ENCODE data around the gene UBAC2. TPM values are rescaled to one million over a fixed set of nuclear protein-coding genes. Genes with fewer than 3 reads are reported as not detected.

The UBAC2 gene
- total RNA-seq, 1 experiment from 2014 or later = 103 TPM

DNA sequence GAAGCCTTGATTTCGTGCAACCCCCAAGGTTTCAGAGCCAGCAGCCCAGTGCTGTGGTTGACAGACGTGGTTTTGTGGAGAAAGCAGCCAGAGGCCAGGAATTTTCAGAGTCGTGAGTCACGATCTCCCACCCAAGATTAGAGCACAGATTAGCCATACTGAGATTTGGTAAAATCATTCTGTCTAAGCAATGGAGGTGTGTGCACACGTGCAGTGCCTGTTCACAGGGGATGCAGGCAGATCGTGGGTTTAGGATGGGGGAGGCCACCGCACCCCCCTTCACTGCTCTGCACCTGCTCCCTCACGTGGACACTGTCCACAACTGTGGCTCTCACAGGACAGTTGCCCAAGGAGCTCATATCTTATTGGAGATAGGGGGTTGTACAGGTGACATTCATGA, 153.2 kb downstream of the UBAC2 start:
- Histone ChIP-seq H3K27me3 (replicated peaks; ENCODE audit: control insufficient read depth, insufficient read depth, low read length) (no peaks in the 10 kb centered on the region), H3K4me1 (no peaks in the 10 kb centered on the region), H3K36me3 (ENCODE audit: control insufficient read depth, insufficient read depth, low read length) (peaks cover 9% of the 10 kb centered on the region), H3K9me3 (no peaks in the 10 kb centered on the region), H3K4me3 (ENCODE audit: low read depth, low read length) (no peak overlapping the region)
- Mint-ChIP-seq H3K36me3 (ENCODE audit: insufficient read depth, unreplicated experiment) (peaks cover 38% of the 10 kb centered on the region), H3K4me3 (ENCODE audit: unreplicated experiment) (no peak overlapping the region), H3K27ac (ENCODE audit: unreplicated experiment) (no peak overlapping the region), H3K4me1 (ENCODE audit: low read depth, unreplicated experiment) (peaks cover 7% of the 10 kb centered on the region), H3K9me3 (ENCODE audit: unreplicated experiment) (no peaks in the 10 kb centered on the region), H3K27me3 (ENCODE audit: insufficient read depth, unreplicated experiment) (no peaks in the 10 kb centered on the region)
- CTCF ChIA-PET = no interaction called here
- DNase-seq = no peak
- BruUV-seq (replicated peaks) = no TSS peak
- intact Hi-C loops (cut with micrococcal nuclease; ENCODE audit: unreplicated experiment) = no loop called here
- TF ChIP-seq, protein P1, sequence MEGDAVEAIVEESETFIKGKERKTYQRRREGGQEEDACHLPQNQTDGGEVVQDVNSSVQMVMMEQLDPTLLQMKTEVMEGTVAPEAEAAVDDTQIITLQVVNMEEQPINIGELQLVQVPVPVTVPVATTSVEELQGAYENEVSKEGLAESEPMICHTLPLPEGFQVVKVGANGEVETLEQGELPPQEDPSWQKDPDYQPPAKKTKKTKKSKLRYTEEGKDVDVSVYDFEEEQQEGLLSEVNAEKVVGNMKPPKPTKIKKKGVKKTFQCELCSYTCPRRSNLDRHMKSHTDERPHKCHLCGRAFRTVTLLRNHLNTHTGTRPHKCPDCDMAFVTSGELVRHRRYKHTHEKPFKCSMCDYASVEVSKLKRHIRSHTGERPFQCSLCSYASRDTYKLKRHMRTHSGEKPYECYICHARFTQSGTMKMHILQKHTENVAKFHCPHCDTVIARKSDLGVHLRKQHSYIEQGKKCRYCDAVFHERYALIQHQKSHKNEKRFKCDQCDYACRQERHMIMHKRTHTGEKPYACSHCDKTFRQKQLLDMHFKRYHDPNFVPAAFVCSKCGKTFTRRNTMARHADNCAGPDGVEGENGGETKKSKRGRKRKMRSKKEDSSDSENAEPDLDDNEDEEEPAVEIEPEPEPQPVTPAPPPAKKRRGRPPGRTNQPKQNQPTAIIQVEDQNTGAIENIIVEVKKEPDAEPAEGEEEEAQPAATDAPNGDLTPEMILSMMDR (IDR thresholded peaks at IDR 0.05; ENCODE audit: insufficient read depth in 1 of 2, low read depth in 1 of 2, low read length in 1 of 2, severe bottlenecking in 1 of 2, unreplicated experiment in 1 of 2) = no peak
- POLR2A ChIA-PET = interaction anchor here (0.6 kb wide), 1 partner anchor 18 kb away, joined by 3 read pairs; no protein-coding TSS in a partner anchor

DNA sequence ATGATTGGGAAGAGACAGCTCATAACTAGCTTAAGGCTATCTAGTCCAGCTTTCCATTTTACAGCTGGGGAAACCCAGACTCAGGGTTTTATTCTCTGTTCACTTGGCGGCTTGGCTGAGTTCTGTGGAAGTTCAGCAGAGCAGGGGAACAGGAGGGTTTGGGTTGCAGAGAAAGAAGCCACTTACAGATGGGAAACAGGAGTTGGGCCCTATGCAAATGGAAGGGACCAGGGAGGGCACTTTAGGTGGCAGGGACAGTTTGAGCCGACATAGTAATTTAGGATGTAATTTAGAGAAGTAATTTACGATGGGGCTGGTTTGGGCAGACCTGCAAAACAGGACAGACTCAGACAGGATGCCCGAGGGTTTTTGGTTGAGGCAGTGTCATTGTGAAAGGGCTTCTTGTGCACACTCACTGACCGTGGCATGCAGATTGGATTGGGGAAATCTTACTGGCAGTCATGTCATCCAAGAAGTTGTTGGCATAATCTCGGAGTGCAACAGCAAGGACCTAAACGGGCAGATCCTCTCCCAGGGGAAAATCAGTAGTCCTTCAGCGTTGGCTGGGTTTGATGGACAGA, 153.8 kb downstream of the UBAC2 start:
- BruUV-seq (replicated peaks) = no TSS peak
- Mint-ChIP-seq H3K4me3 (ENCODE audit: unreplicated experiment) (no peak overlapping the region), H3K27me3 (ENCODE audit: insufficient read depth, unreplicated experiment) (no peaks in the 10 kb centered on the region), H3K27ac (ENCODE audit: unreplicated experiment) (no peak overlapping the region), H3K36me3 (ENCODE audit: insufficient read depth, unreplicated experiment) (peaks cover 38% of the 10 kb centered on the region), H3K9me3 (ENCODE audit: unreplicated experiment) (no peaks in the 10 kb centered on the region), H3K4me1 (ENCODE audit: low read depth, unreplicated experiment) (peaks cover 7% of the 10 kb centered on the region)
- no peak for DNase-seq
- H3K4me1 ChIP-seq = no peaks in the 10 kb centered on the region
- no peaks in the 10 kb centered on the region for H3K9me3 ChIP-seq
- no peak overlapping the region for H3K4me3 ChIP-seq (ENCODE audit: low read depth, low read length)
- CTCF ChIA-PET = no interaction called here
- H3K36me3 ChIP-seq (ENCODE audit: control insufficient read depth, insufficient read depth, low read length) = peaks cover 9% of the 10 kb centered on the region
- TF ChIP-seq, protein P1 (IDR thresholded peaks at IDR 0.05; ENCODE audit: insufficient read depth in 1 of 2, low read depth in 1 of 2, low read length in 1 of 2, severe bottlenecking in 1 of 2, unreplicated experiment in 1 of 2) = no peak
- POLR2A ChIA-PET = no interaction called here
- intact Hi-C loops (cut with micrococcal nuclease; ENCODE audit: unreplicated experiment) = no loop called here
- H3K27me3 ChIP-seq (replicated peaks; ENCODE audit: control insufficient read depth, insufficient read depth, low read length) = no peaks in the 10 kb centered on the region

DNA sequence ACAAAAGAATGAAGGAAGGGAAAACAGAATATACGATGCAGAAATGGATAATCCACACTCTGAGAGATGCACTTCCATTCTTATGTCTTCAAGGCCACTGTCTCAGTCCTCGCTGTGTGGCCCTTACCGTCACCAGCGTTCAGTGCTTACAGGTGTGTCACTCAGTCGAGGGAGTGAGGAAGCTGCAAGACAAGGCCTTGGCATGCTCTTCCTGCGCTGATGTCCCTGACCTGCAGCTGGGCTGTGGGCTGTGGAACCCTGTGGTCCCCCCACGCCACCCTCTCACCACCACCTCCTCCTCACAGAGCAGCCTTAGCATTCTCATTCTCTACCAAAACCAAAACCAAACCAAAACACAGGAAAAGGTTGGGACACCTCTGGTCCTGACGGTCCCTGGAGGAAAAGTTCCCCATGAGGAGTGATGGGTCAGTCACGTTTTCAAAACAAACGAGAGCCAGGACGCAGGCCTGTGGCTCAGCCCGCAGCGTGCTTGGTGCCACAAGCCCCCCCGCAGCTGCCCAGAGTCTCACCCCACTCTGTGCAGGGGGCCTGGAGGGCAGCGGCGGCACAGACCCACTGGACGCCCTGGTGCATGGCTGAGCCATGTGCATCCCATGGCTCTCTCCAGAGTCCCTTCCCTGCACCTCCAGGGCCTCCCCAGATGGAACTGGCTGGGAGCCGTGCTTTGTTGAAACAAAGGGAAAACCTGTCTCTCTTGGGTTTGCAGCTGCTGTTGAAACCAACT, 154.8 kb downstream of the UBAC2 start:
- H3K4me1 Mint-ChIP-seq (ENCODE audit: low read depth, unreplicated experiment) = peaks cover 7% of the 10 kb centered on the region
- BruUV-seq (replicated peaks) = no TSS peak
- no peak for DNase-seq
- no peaks in the 10 kb centered on the region for H3K27me3 Mint-ChIP-seq (ENCODE audit: insufficient read depth, unreplicated experiment)
- CTCF ChIA-PET = no interaction called here
- no peaks in the 10 kb centered on the region for H3K9me3 Mint-ChIP-seq (ENCODE audit: unreplicated experiment)
- Histone ChIP-seq H3K4me1 (no peaks in the 10 kb centered on the region), H3K4me3 (ENCODE audit: low read depth, low read length) (no peak overlapping the region), H3K27me3 (replicated peaks; ENCODE audit: control insufficient read depth, insufficient read depth, low read length) (no peaks in the 10 kb centered on the region), H3K9me3 (no peaks in the 10 kb centered on the region), H3K36me3 (ENCODE audit: control insufficient read depth, insufficient read depth, low read length) (peaks cover 9% of the 10 kb centered on the region)
- H3K36me3 Mint-ChIP-seq (ENCODE audit: insufficient read depth, unreplicated experiment) = peaks cover 42% of the 10 kb centered on the region
- H3K27ac Mint-ChIP-seq (ENCODE audit: unreplicated experiment) = no peak overlapping the region
- TF ChIP-seq, protein P1 (IDR thresholded peaks at IDR 0.05; ENCODE audit: insufficient read depth in 1 of 2, low read depth in 1 of 2, low read length in 1 of 2, severe bottlenecking in 1 of 2, unreplicated experiment in 1 of 2) = no peak
- intact Hi-C loops (cut with micrococcal nuclease; ENCODE audit: unreplicated experiment) = no loop called here
- no peak overlapping the region for H3K4me3 Mint-ChIP-seq (ENCODE audit: unreplicated experiment)
- POLR2A ChIA-PET = no interaction called here
